HepG2 (cell line): ENCODE data around the gene IQCK. TPM values are rescaled to one million over a fixed set of nuclear protein-coding genes. Genes with fewer than 3 reads are reported as not detected.
A peak's percentile ranks its signal among the peaks of the same experiment; 100 is the strongest.

Experiments used
- ATAC-seq: fragments of 200-7000 bp; cut with Tn5 transposase; 3 replicates; pipeline ENCODE4 v1.9.1; 2020; ENCODE audit warnings: mild to moderate bottlenecking, moderate library complexity
- BruUV-seq: library from RNA; stranded (reverse); fragments of 400-500 nt; replicated peaks from 2 replicates; lab custom pipeline; 2021; lab: Mats Ljungman, UMichigan
- CTCF ChIA-PET: fragments of 300-600 bp; formaldehyde crosslinking; extraction: SDS; loops from one replicate; lab custom pipeline; 2021; ENCODE audit warnings: low total read pairs, inconsistent platforms, low intra/inter-chr PET ratio; lab: Yijun Ruan, JAX
- POLR2A ChIA-PET: fragments of 350-600 bp; sonication (Branson Sonifier 250); formaldehyde crosslinking; loops from one replicate; lab custom pipeline; 2020; ENCODE audit warnings: antibody characterized with exemption, inconsistent platforms; lab: Yijun Ruan, JAX
- DNase-seq: peaks from one replicate; pipeline ENCODE4 v3.0.0-alpha.2; 2015; ENCODE audit warnings: low spot score
- FAIRE-seq: peaks from 3 replicates; lab custom pipeline; 2011; peaks lifted over from hg19 to GRCh38; lab: Jason Lieb, UNC
- H2AFZ ChIP-seq: one replicate; pipeline ENCODE4 v1.6.1; 2011; ENCODE audit warnings: low read length, inconsistent platforms
- H3K27ac ChIP-seq: fragments of 300-600 bp; 3 replicates; pipeline ENCODE4 v1.8.0; 2011; ENCODE audit warnings: mixed run types, mild to moderate bottlenecking, mixed read lengths, low read length, inconsistent platforms; ENCODE audit not compliant: insufficient read depth; ENCODE audit errors: extremely low read length
- H3K27me3 ChIP-seq, 2 experiments: fragments of 200-600 bp in 1 of 2; 2 replicates in 1 of 2; 3 replicates in 1 of 2; pipeline versions ENCODE4 v1.6.0 to v1.8.0; 2011; ENCODE audit warnings: low read length in 2 of 2, mild to moderate bottlenecking in 2 of 2, moderate library complexity in 2 of 2, inconsistent platforms in 1 of 2; ENCODE audit not compliant: insufficient read depth in 2 of 2, control insufficient read depth in 1 of 2
- H3K36me3 ChIP-seq, 2 experiments: fragments of 200-600 bp in 1 of 2; replicated peaks in 1 of 2; 2 replicates in 1 of 2; 3 replicates in 1 of 2; pipeline versions ENCODE4 v1.5.1 to v1.8.0; 2011; ENCODE audit warnings: low read length in 2 of 2, inconsistent platforms in 1 of 2; ENCODE audit not compliant: insufficient read depth in 2 of 2, control insufficient read depth in 1 of 2
- H3K4me1 ChIP-seq: 2 replicates; pipeline ENCODE4 v1.5.1; 2012; ENCODE audit warnings: low read length, inconsistent platforms; ENCODE audit not compliant: insufficient read depth
- H3K4me2 ChIP-seq: 2 replicates; pipeline ENCODE4 v1.6.0; 2011; ENCODE audit warnings: low read depth, low read length, inconsistent platforms
- H3K4me3 ChIP-seq, 3 experiments: fragments of 200-600 bp in 1 of 3; sonication (generic), shearing (Covaris generic) in 1 of 3; replicated peaks in 1 of 3; 2 replicates each; pipeline ENCODE4 v1.5.1; 2011 to 2016; ENCODE audit warnings: low read length in 3 of 3, inconsistent platforms in 2 of 3, low read depth in 2 of 3, mild to moderate bottlenecking in 2 of 3, control low read depth in 1 of 3, mixed read lengths in 1 of 3; ENCODE audit not compliant: insufficient read depth in 1 of 3
- H3K79me2 ChIP-seq: one replicate; pipeline ENCODE4 v1.6.1; 2011; ENCODE audit warnings: low read length, inconsistent platforms; ENCODE audit not compliant: insufficient read depth
- H3K9ac ChIP-seq: 2 replicates; pipeline ENCODE4 v1.6.0; 2011; ENCODE audit warnings: mild to moderate bottlenecking, low read depth, low read length, inconsistent platforms; ENCODE audit not compliant: insufficient read depth
- H3K9me3 ChIP-seq: 2 replicates; pipeline ENCODE4 v1.5.1; 2012; ENCODE audit warnings: mild to moderate bottlenecking, low read length
- H4K20me1 ChIP-seq: 2 replicates; pipeline ENCODE4 v1.6.0; 2011; ENCODE audit warnings: inconsistent platforms, mild to moderate bottlenecking, low read length, moderate library complexity; ENCODE audit not compliant: insufficient read depth
- AHR ChIP-seq: IDR thresholded peaks from 2 replicates; pipeline ENCODE4 v1.6.1; 2018; ENCODE audit warnings: missing genetic modification reagents, missing compliant biosample characterization
- DPF2 ChIP-seq: sonication (generic); formaldehyde crosslinking; IDR thresholded peaks from 2 replicates; pipeline ENCODE4 v1.4.0; 2020; ENCODE audit warnings: mild to moderate bottlenecking, low read depth, missing genetic modification reagents, borderline replicate concordance
- HIVEP1 ChIP-seq: sonication (generic); formaldehyde crosslinking; IDR thresholded peaks from 2 replicates; pipeline ENCODE4 v1.4.0; 2020; ENCODE audit warnings: mild to moderate bottlenecking, missing genetic modification reagents
- HMG20B ChIP-seq: conservative IDR thresholded peaks from 2 replicates; pipeline ENCODE4 v1.6.1; 2016; ENCODE audit warnings: missing genetic modification reagents, missing compliant biosample characterization
- MLX ChIP-seq: IDR thresholded peaks from 2 replicates; pipeline ENCODE4 v1.6.1; 2016
- MXD1 ChIP-seq: sonication (generic); formaldehyde crosslinking; IDR thresholded peaks from 2 replicates; pipeline ENCODE4 v1.4.0; 2020; ENCODE audit warnings: mild to moderate bottlenecking, missing genetic modification reagents
- NFE2L1 ChIP-seq: sonication (generic); formaldehyde crosslinking; IDR thresholded peaks from 2 replicates; pipeline ENCODE4 v1.4.0; 2020; ENCODE audit warnings: missing genetic modification reagents, mild to moderate bottlenecking, borderline replicate concordance
- PCBP1 ChIP-seq: fragments of 200-400 bp; formaldehyde crosslinking; IDR thresholded peaks from 2 replicates; pipeline ENCODE4 v1.6.1; 2017; ENCODE audit warnings: mild to moderate bottlenecking, low read depth, low read length, borderline replicate concordance
- TRIM24 ChIP-seq: sonication (generic); formaldehyde crosslinking; IDR thresholded peaks from 2 replicates; pipeline ENCODE4 v1.8.0; 2022; ENCODE audit warnings: mild to moderate bottlenecking, missing genetic modification reagents
- ZBTB26 ChIP-seq: IDR thresholded peaks from 2 replicates; pipeline ENCODE4 v1.6.1; 2016; ENCODE audit warnings: missing compliant biosample characterization, missing genetic modification reagents, borderline replicate concordance
- ZBTB7B ChIP-seq: sonication (generic); formaldehyde crosslinking; IDR thresholded peaks from 2 replicates; pipeline ENCODE4 v1.4.0; 2020; ENCODE audit warnings: missing genetic modification reagents
- ZNF569 ChIP-seq: sonication (generic); formaldehyde crosslinking; IDR thresholded peaks from 2 replicates; pipeline ENCODE4 v1.5.0; 2020; ENCODE audit warnings: mild to moderate bottlenecking, missing genetic modification reagents, moderate library complexity, borderline replicate concordance
- ZNF644 ChIP-seq: IDR thresholded peaks from 2 replicates; pipeline ENCODE4 v1.6.1; 2016; ENCODE audit warnings: low read depth
- ZNF768 ChIP-seq: sonication (generic); formaldehyde crosslinking; IDR thresholded peaks from 2 replicates; pipeline ENCODE4 v1.4.0; 2020; ENCODE audit warnings: missing genetic modification reagents
- WGBS: methylation state at CpG from one replicate; pipeline ENCODE4 v1.1.6; 2017; ENCODE audit warnings: low lambda C conversion rate; 5-methylcytosine and 5-hydroxymethylcytosine counted together
- in situ Hi-C: cut with HindIII; loops from 2 replicates; pipeline ENCODE4 v1.10.0; 2017; ENCODE audit warnings: low pct_unique_long_range_greater_than_20kb; ENCODE audit not compliant: extremely low pct_ligation_motif_present
- intact Hi-C: fragments of 100-400 bp; cut with micrococcal nuclease; formaldehyde crosslinking; loops from one replicate; pipeline ENCODE4 v1.10.0; 2022; ENCODE audit not compliant: unreplicated experiment
- polyA plus RNA-seq, 8 experiments: library from polyadenylated mRNA; depleted of rRNA in 3 of 8; stranded (reverse) in 7 of 8; unstranded in 1 of 8; fragments of >200 nt; fragmentation: Illumina TruSeq in 4 of 8; extraction: Trizol in 4 of 8; gene quantifications; 2 replicates each; pipeline versions ENCODE4 v1.2.1 to v1.2.3, GENCODE V29; 2011 to 2016; ENCODE audit warnings: low read depth in 4 of 8, missing spikeins in 1 of 8, mixed read lengths in 1 of 8; ENCODE audit not compliant: insufficient read depth in 1 of 8
- total RNA-seq, 5 experiments: library from RNA; depleted of rRNA; stranded (reverse); fragments of >200 nt; fragmentation: Illumina TruSeq; extraction: Trizol; gene quantifications; 2 replicates each; pipeline ENCODE4 v1.2.3, GENCODE V29; 2016; ENCODE audit warnings: low read depth in 1 of 5
- TF ChIP-seq, protein P1 (sequence below): sonication (generic); formaldehyde crosslinking; IDR thresholded peaks from 2 replicates; pipeline ENCODE4 v1.4.0; 2020; ENCODE audit warnings: mild to moderate bottlenecking, missing genetic modification reagents, borderline replicate concordance

IQCK gene
- total and polyA plus RNA-seq, 2 of the 13 experiments (the other 11 are each of a cell fraction or from before 2014, with no cell fraction given): 5.1 to 7.3 TPM

DNA sequence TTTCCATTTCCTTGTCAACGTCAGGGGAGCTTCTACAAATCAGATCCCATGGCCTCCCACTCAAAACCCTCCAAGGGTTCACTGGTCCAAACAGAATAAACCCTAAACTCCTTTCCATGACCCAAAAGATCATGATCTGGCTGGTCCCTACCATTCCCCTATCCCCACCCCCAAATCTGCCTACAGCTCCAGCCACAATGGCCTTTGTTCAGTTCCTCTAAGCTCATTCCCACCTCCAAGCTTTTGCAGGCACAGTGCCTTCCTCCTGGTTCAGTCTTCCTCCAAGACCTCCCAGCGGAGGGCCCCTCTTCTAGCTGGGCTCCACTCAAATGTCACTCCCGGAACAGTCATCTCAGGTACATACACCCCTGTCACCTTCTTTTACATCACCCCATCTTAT, 164.6 kb downstream of the IQCK start (continued):
- TF ChIP-seq, protein P1, sequence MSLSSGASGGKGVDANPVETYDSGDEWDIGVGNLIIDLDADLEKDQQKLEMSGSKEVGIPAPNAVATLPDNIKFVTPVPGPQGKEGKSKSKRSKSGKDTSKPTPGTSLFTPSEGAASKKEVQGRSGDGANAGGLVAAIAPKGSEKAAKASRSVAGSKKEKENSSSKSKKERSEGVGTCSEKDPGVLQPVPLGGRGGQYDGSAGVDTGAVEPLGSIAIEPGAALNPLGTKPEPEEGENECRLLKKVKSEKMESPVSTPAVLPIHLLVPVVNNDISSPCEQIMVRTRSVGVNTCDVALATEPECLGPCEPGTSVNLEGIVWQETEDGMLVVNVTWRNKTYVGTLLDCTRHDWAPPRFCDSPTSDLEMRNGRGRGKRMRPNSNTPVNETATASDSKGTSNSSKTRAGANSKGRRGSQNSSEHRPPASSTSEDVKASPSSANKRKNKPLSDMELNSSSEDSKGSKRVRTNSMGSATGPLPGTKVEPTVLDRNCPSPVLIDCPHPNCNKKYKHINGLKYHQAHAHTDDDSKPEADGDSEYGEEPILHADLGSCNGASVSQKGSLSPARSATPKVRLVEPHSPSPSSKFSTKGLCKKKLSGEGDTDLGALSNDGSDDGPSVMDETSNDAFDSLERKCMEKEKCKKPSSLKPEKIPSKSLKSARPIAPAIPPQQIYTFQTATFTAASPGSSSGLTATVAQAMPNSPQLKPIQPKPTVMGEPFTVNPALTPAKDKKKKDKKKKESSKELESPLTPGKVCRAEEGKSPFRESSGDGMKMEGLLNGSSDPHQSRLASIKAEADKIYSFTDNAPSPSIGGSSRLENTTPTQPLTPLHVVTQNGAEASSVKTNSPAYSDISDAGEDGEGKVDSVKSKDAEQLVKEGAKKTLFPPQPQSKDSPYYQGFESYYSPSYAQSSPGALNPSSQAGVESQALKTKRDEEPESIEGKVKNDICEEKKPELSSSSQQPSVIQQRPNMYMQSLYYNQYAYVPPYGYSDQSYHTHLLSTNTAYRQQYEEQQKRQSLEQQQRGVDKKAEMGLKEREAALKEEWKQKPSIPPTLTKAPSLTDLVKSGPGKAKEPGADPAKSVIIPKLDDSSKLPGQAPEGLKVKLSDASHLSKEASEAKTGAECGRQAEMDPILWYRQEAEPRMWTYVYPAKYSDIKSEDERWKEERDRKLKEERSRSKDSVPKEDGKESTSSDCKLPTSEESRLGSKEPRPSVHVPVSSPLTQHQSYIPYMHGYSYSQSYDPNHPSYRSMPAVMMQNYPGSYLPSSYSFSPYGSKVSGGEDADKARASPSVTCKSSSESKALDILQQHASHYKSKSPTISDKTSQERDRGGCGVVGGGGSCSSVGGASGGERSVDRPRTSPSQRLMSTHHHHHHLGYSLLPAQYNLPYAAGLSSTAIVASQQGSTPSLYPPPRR (CRISPR knock-in tag): no peak
- TF ChIP-seq, all 625 proteins: peak for 0

- Histone ChIP-seq H3K4me2 (peak overlapping the region; percentile 89), H3K27me3 (peaks cover 11 to 36% of the 10 kb centered on the region in 2 experiments), H3K27ac (no peak overlapping the region), H3K9ac (no peak overlapping the region), H3K4me1 (peaks cover 25% of the 10 kb centered on the region), H3K9me3 (no peaks in the 10 kb centered on the region), H2AFZ (no peak overlapping the region), H4K20me1 (no peaks in the 10 kb centered on the region; the same call in 1 of the 2 replicates), H3K36me3 (no peaks in the 10 kb centered on the region), H3K4me3 (peak overlapping the region; percentile 22 to 74 (median 49); a peak in 3 of 6 replicates), H3K79me2 (no peaks in the 10 kb centered on the region)
- ChIA-PET POLR2A (interaction anchor here (1.4 kb wide), 1 partner anchor 282 kb away, joined by 6 read pairs; no protein-coding TSS in a partner anchor), CTCF (interaction anchor here (3.3 kb wide), 1 partner anchor 324 kb away, joined by 30 read pairs; no protein-coding TSS in a partner anchor)
- BruUV-seq: no TSS peak
- in situ Hi-C loops (no loop called here), intact Hi-C loops (loop anchor here (5.0 kb wide), 1 partner anchor 181 kb away; no protein-coding TSS in a partner anchor)
- FAIRE-seq: no peak
- DNase-seq: no peak
- WGBS: 18% methylated on average over 25 of the region's 35 CpGs
- ATAC-seq: peak; percentile 16
- TF ChIP-seq PCBP1: no peak
- no peak for TF ChIP-seq TRIM24 (CRISPR knock-in tag)
- TF ChIP-seq ZNF569 (CRISPR knock-in tag): no peak
- TF ChIP-seq MLX (CRISPR knock-in tag): no peak
- TF ChIP-seq AHR (CRISPR knock-in tag): 0 out of 2 replicates have a peak, but pooled peaks have one; percentile 43
- TF ChIP-seq HMG20B: no peak
- TF ChIP-seq NFE2L1 (CRISPR knock-in tag): 0 out of 2 replicates have a peak, but pooled peaks have one; percentile 31
- TF ChIP-seq ZNF768: peak; percentile 16; the same call in 1 of the 2 replicates
- no peak for TF ChIP-seq ZBTB26 (CRISPR knock-in tag)
- TF ChIP-seq ZNF644 (CRISPR knock-in tag): no peak
- 0 out of 2 replicates have a peak, but pooled peaks have one; percentile 30 for TF ChIP-seq MXD1 (CRISPR knock-in tag)
- TF ChIP-seq ZBTB7B (CRISPR knock-in tag): 0 out of 2 replicates have a peak, but pooled peaks have one; percentile 2
- no peak for TF ChIP-seq DPF2 (CRISPR knock-in tag)
- 0 out of 2 replicates have a peak, but pooled peaks have one; percentile 15 for TF ChIP-seq HIVEP1
Measured at GRCh38 chr16:19883296-19883965, 165.4 kb downstream of the IQCK start.
